Prostate gland (tissue), 2 donors: ENCODE results near the gene DMBX1. TPM values are rescaled to one million over a fixed set of nuclear protein-coding genes. Genes with fewer than 3 reads are reported as not detected.

ENCODE experiments used
- DNase-seq: peaks from one replicate; pipeline ENCODE4 v3.0.0-alpha.2; 2019; ENCODE audit warnings: low spot score
- H3K27ac ChIP-seq, 2 donors: fragments of 200-600 bp; sonication (generic); 2 replicates each; pipeline ENCODE4 v1.5.1; 2017 to 2019
- H3K27me3 ChIP-seq: fragments of 200-600 bp; sonication (generic); replicated peaks from 2 replicates; pipeline ENCODE4 v1.5.1; 2019; ENCODE audit not compliant: insufficient read depth
- H3K36me3 ChIP-seq, 2 donors: fragments of 200-600 bp; sonication (generic); 1 replicate in 1 of 2; 2 replicates in 1 of 2; pipeline versions ENCODE4 v1.5.1 to v1.8.1; 2017 to 2019
- H3K4me1 ChIP-seq: fragments of 200-600 bp; sonication (generic); replicated peaks from 2 replicates; pipeline ENCODE4 v1.5.1; 2019
- H3K4me3 ChIP-seq, 2 donors: fragments of 200-600 bp; sonication (generic); 2 replicates each; pipeline ENCODE4 v1.5.1; 2017 to 2019
- H3K9me3 ChIP-seq: fragments of 200-600 bp; sonication (generic); 2 replicates; pipeline ENCODE4 v1.5.1; 2017
- CTCF ChIP-seq, 4 experiments: fragments of 200-600 bp in 2 of 4; fragments of 450-650 bp in 2 of 4; sonication (generic) in 2 of 4; IDR thresholded peaks; 1 replicate in 3 of 4; 2 replicates in 1 of 4; pipeline ENCODE4 v1.5.1; 2016 to 2019; ENCODE audit warnings: antibody characterized with exemption in 4 of 4, mild to moderate bottlenecking in 2 of 4, moderate library complexity in 2 of 4
- POLR2A ChIP-seq: fragments of 450-650 bp; IDR thresholded peaks from one replicate; pipeline ENCODE4 v1.6.1; 2016; ENCODE audit warnings: antibody characterized with exemption, mild to moderate bottlenecking
- POLR2AphosphoS5 ChIP-seq: sonication (generic); formaldehyde crosslinking; IDR thresholded peaks from one replicate; pipeline ENCODE4 v1.6.1; 2017; ENCODE audit warnings: antibody characterized with exemption
- WGBS: methylation state at CpG from one replicate; pipeline ENCODE4 v1.1.5; 2018; 5-methylcytosine and 5-hydroxymethylcytosine counted together
- intact Hi-C: fragments of 100-400 bp; cut with DNase I; formaldehyde crosslinking; loops from one replicate; pipeline ENCODE4 v1.14.2; 2022
- total RNA-seq, 2 donors: library from RNA; depleted of rRNA; stranded (reverse); fragments of >200 nt; gene quantifications; one replicate each; pipeline ENCODE4 v1.1.0, GENCODE V29; 2016

DMBX1 gene
- total RNA-seq, 2 donors from 2014 or later = not detected

- Histone ChIP-seq H3K4me1 (no peaks in the 10 kb centered on the region), H3K9me3 (no peaks in the 10 kb centered on the region), H3K27me3 (no peaks in the 10 kb centered on the region), H3K36me3 (no peaks in the 10 kb centered on the region), H3K4me3 (no peak overlapping the region), H3K27ac (no peak overlapping the region)
- TF ChIP-seq CTCF (IDR thresholded peaks at IDR 0.05) = no peak
- no peak for TF ChIP-seq POLR2A
- no peak for TF ChIP-seq POLR2AphosphoS5
- WGBS = 69% methylated on average over 7 of the region's 7 CpGs
- intact Hi-C loops = no loop called here
- DNase-seq = no peak
Measured at GRCh38 chr1:46458846-46459245, 30.8 kb upstream of the DMBX1 start.

- H3K4me1 ChIP-seq = no peaks in the 10 kb centered on the region
- no peak for DNase-seq
- intact Hi-C loops = no loop called here
- H3K4me3 ChIP-seq = no peak overlapping the region
- no peaks in the 10 kb centered on the region for H3K9me3 ChIP-seq
- H3K27ac ChIP-seq = no peak overlapping the region
- H3K27me3 ChIP-seq = no peaks in the 10 kb centered on the region
- WGBS = 82% methylated on average over 8 of the region's 8 CpGs
- H3K36me3 ChIP-seq = no peaks in the 10 kb centered on the region
- TF ChIP-seq CTCF (IDR thresholded peaks at IDR 0.05) (no peak), POLR2AphosphoS5 (no peak), POLR2A (no peak)
Measured at GRCh38 chr1:46459315-46459714, 30.3 kb upstream of the DMBX1 start.

GRCh38 chr1:46461017-46461808 lies 28.4 kb upstream of the DMBX1 start:
- H3K4me1 ChIP-seq = no peaks in the 10 kb centered on the region
- no peak overlapping the region for H3K27ac ChIP-seq
- no peaks in the 10 kb centered on the region for H3K27me3 ChIP-seq
- no peak for DNase-seq
- TF ChIP-seq POLR2AphosphoS5 (no peak), CTCF (IDR thresholded peaks at IDR 0.05) (no peak), POLR2A (no peak)
- no peaks in the 10 kb centered on the region for H3K9me3 ChIP-seq
- 72% methylated on average over 11 of the region's 11 CpGs for WGBS
- no peaks in the 10 kb centered on the region for H3K36me3 ChIP-seq
- H3K4me3 ChIP-seq = no peak overlapping the region
- intact Hi-C loops = no loop called here

GRCh38 chr1:46461809-46462448 lies 27.7 kb upstream of the DMBX1 start:
- TF ChIP-seq POLR2AphosphoS5 (no peak), POLR2A (no peak), CTCF (IDR thresholded peaks at IDR 0.05) (no peak)
- Histone ChIP-seq H3K4me3 (no peak overlapping the region), H3K27ac (no peak overlapping the region), H3K4me1 (no peaks in the 10 kb centered on the region), H3K36me3 (no peaks in the 10 kb centered on the region), H3K27me3 (no peaks in the 10 kb centered on the region), H3K9me3 (no peaks in the 10 kb centered on the region)
- 48% methylated on average over 5 of the region's 5 CpGs for WGBS
- intact Hi-C loops = no loop called here
- DNase-seq = no peak
